K562 (cell line): ENCODE results near the gene HDHD2. TPM values are rescaled to one million over a fixed set of nuclear protein-coding genes. Genes with fewer than 3 reads are reported as not detected.
A peak's percentile ranks its signal among the peaks of the same experiment; 100 is the strongest.

Experiments used
- ATAC-seq: fragments of 200-7000 bp; cut with Tn5 transposase; 3 replicates; pipeline ENCODE4 v1.9.1; 2020; ENCODE audit warnings: moderate library complexity
- BruUV-seq: library from RNA; stranded (reverse); fragments of 400-500 nt; replicated peaks from 2 replicates; lab custom pipeline; 2021; lab: Mats Ljungman, UMichigan
- CTCF ChIA-PET: fragments of 300-600 bp; formaldehyde crosslinking; extraction: SDS; loops from one replicate; lab custom pipeline; 2021; ENCODE audit warnings: low intra/inter-chr PET ratio; lab: Yijun Ruan, JAX
- POLR2A ChIA-PET: fragments of 300-600, 350-650 bp; sonication (Branson Sonifier 250); formaldehyde crosslinking; extraction: SDS; loops from one replicate; lab custom pipeline; 2021; ENCODE audit warnings: antibody characterized with exemption, inconsistent platforms; lab: Yijun Ruan, JAX
- DNase-seq, 4 experiments: peaks; one replicate each; pipeline versions ENCODE4 v3.0.0 to v3.0.0-alpha.2; 2011 to 2018; ENCODE audit warnings: low spot score in 3 of 4, mixed read lengths in 3 of 4; ENCODE audit errors: extremely low read depth in 1 of 4
- FAIRE-seq: peaks from 2 replicates; lab custom pipeline; 2011; peaks lifted over from hg19 to GRCh38; lab: Jason Lieb, UNC
- H2AFZ ChIP-seq: 2 replicates; pipeline ENCODE4 v1.6.0; 2011; ENCODE audit warnings: low read depth, low read length, control low read depth, inconsistent platforms
- H3K27ac ChIP-seq: fragments of 200-600 bp; 3 replicates; pipeline ENCODE4 v1.8.0; 2011; ENCODE audit warnings: low read depth, mild to moderate bottlenecking, control low read depth, inconsistent platforms, low read length, moderate library complexity, mixed read lengths; ENCODE audit errors: extremely low read depth
- H3K27me3 ChIP-seq, 2 experiments: fragments of 300-600 bp in 1 of 2; 2 replicates in 1 of 2; 3 replicates in 1 of 2; pipeline versions ENCODE4 v1.6.0 to v1.8.0; 2011; ENCODE audit warnings: inconsistent platforms in 2 of 2, low read length in 2 of 2, mild to moderate bottlenecking in 1 of 2, mixed read lengths in 1 of 2, moderate library complexity in 1 of 2; ENCODE audit not compliant: control insufficient read depth in 2 of 2, insufficient read depth in 2 of 2
- H3K36me3 ChIP-seq: fragments of 300-600 bp; 3 replicates; pipeline ENCODE4 v1.8.0; 2011; ENCODE audit warnings: mild to moderate bottlenecking, low read length, inconsistent platforms; ENCODE audit not compliant: control insufficient read depth, insufficient read depth
- H3K4me1 ChIP-seq, 2 experiments: fragments of 200-600 bp in 1 of 2; replicated peaks in 1 of 2; 2 replicates in 1 of 2; 3 replicates in 1 of 2; pipeline versions ENCODE4 v1.5.1 to v1.8.0; 2011; ENCODE audit warnings: inconsistent platforms in 2 of 2, low read length in 2 of 2, mild to moderate bottlenecking in 1 of 2, mixed read lengths in 1 of 2, moderate library complexity in 1 of 2; ENCODE audit not compliant: control insufficient read depth in 2 of 2, insufficient read depth in 2 of 2
- H3K4me2 ChIP-seq: 2 replicates; pipeline ENCODE4 v1.6.1; 2011; ENCODE audit warnings: low read length, control low read depth, inconsistent platforms, mixed read lengths; ENCODE audit not compliant: insufficient read depth
- H3K4me3 ChIP-seq: fragments of 200-600 bp; sonication (generic), shearing (Covaris generic); 2 replicates; pipeline ENCODE4 v1.5.1; 2016; ENCODE audit warnings: control low read depth, inconsistent platforms
- H3K79me2 ChIP-seq: fragments of 200-600 bp; 3 replicates; pipeline ENCODE4 v1.8.0; 2011; ENCODE audit warnings: low read length, inconsistent platforms; ENCODE audit not compliant: control insufficient read depth, insufficient read depth
- H3K9ac ChIP-seq, 2 experiments: 2 replicates each; pipeline versions ENCODE4 v1.6.0 to v1.6.1; 2011; ENCODE audit warnings: low read depth in 2 of 2, low read length in 2 of 2, control low read depth in 1 of 2, inconsistent platforms in 1 of 2, mild to moderate bottlenecking in 1 of 2, mixed read lengths in 1 of 2; ENCODE audit not compliant: insufficient read depth in 1 of 2
- H3K9me1 ChIP-seq: one replicate; pipeline ENCODE4 v1.6.0; 2011; ENCODE audit warnings: inconsistent platforms, mild to moderate bottlenecking, low read length, moderate library complexity; ENCODE audit not compliant: control insufficient read depth, insufficient read depth
- H3K9me3 ChIP-seq: replicated peaks from 2 replicates; pipeline ENCODE4 v1.5.1; 2011; ENCODE audit warnings: low read depth, low read length, inconsistent platforms; ENCODE audit not compliant: control insufficient read depth, insufficient read depth
- H4K20me1 ChIP-seq: replicated peaks from 2 replicates; pipeline ENCODE4 v1.6.1; 2011; ENCODE audit warnings: low read length, inconsistent platforms, mixed read lengths; ENCODE audit not compliant: control insufficient read depth, insufficient read depth
- ZNF830 ChIP-seq: fragments of 250-450 bp; sonication (Bioruptor Pico); IDR thresholded peaks from 2 replicates; pipeline ENCODE4 v1.5.0; 2021; ENCODE audit warnings: mild to moderate bottlenecking
- WGBS: fragments of 100-300 bp; shearing (Covaris generic); methylation state at CpG from one replicate; pipeline ENCODE4 v1.1.6; 2016; ENCODE audit warnings: low coverage, mixed read lengths; ENCODE audit not compliant: insufficient coverage; ENCODE audit errors: missing lambda C conversion rate; 5-methylcytosine and 5-hydroxymethylcytosine counted together
- in situ Hi-C: fragments of 300-500 bp; cut with MboI; formaldehyde crosslinking; loops from 4 replicates; pipeline ENCODE4 v1.15.0; 2018; ENCODE audit warnings: inconsistent platforms, mixed read lengths
- intact Hi-C: fragments of 100-400 bp; cut with micrococcal nuclease; formaldehyde crosslinking; loops from 2 replicates; pipeline ENCODE4 v1.14.2; 2022
- polyA plus RNA-seq, 8 experiments: library from polyadenylated mRNA; depleted of rRNA in 4 of 8; stranded (reverse) in 5 of 8; unstranded in 3 of 8; fragments of >200 nt; fragmentation: Nextera tagmentation in 2 of 8; fragmentation: Illumina TruSeq in 1 of 8; extraction: Ambion mirVana in 2 of 8; extraction: Trizol in 1 of 8; gene quantifications; 2 replicates each; pipeline versions ENCODE4 v1.2.1 to v1.2.3, GENCODE V29; 2011 to 2014; ENCODE audit warnings: inconsistent platforms in 1 of 8, missing spikeins in 1 of 8
- total RNA-seq, 7 experiments: library from RNA; depleted of rRNA in 6 of 7; stranded (reverse); fragments of >200 nt in 6 of 7; fragmentation: Illumina TruSeq in 2 of 7; extraction: Trizol in 2 of 7; gene quantifications; 2 replicates each; pipeline versions ENCODE4 v1.2.1 to v1.2.3, GENCODE V29; 2011 to 2021; ENCODE audit warnings: low replicate concordance in 1 of 7
- TF ChIP-seq, protein P1 (sequence below), 2 experiments: IDR thresholded peaks in 1 of 2; conservative IDR thresholded peaks in 1 of 2; 2 replicates each; pipeline ENCODE4 v1.6.1; 2016; ENCODE audit warnings: low read depth in 2 of 2, mild to moderate bottlenecking in 1 of 2, missing compliant biosample characterization in 1 of 2, missing genetic modification characterization in 1 of 2, moderate library complexity in 1 of 2

The HDHD2 gene
- total and polyA plus RNA-seq, 9 of the 15 experiments (the other 6 are each of a cell fraction or from before 2014, with no cell fraction given) = 6.8 to 25.2 (median 21.5) TPM

DNA sequence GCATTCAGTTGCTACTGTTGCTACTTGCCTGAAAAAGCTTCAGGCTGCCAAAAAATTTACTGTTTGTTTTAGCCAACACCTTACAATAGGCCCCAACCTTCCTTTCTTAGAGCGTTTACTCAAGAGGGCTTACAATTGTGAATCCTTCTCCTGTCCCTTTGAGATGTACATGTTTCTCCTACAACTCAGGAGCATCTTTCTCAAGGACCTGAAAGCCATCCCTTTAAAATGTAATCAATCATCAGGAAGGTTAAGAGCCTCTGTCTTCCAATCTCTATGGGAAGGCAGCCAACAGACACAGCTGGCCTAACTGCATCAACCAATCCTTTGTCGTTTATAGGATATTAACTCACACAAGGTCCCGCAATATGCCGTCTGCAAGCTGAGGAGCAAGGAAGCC is 29.2 kb upstream of the HDHD2 start:
- H2AFZ ChIP-seq = no peak overlapping the region
- no peak for ATAC-seq
- H3K9me3 ChIP-seq = peaks cover 4% of the 10 kb centered on the region; the same call in 1 of the 2 replicates
- no peak overlapping the region for H3K27ac ChIP-seq
- no peak for TF ChIP-seq ZNF830 (CRISPR knock-in tag)
- TF ChIP-seq, protein P1, sequence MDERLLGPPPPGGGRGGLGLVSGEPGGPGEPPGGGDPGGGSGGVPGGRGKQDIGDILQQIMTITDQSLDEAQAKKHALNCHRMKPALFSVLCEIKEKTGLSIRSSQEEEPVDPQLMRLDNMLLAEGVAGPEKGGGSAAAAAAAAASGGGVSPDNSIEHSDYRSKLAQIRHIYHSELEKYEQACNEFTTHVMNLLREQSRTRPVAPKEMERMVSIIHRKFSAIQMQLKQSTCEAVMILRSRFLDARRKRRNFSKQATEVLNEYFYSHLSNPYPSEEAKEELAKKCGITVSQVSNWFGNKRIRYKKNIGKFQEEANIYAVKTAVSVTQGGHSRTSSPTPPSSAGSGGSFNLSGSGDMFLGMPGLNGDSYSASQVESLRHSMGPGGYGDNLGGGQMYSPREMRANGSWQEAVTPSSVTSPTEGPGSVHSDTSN (CRISPR knock-in tag; IDR thresholded peaks at IDR 0.05; ENCODE audit: low read depth) = no peak
- TF ChIP-seq, protein P1 (tag; conservative IDR thresholded peaks at IDR 0.05; ENCODE audit: low read depth) = peak; percentile 20; the same call in 1 of the 2 replicates
- TF ChIP-seq, all 486 proteins: peak for 1
- no TSS peak for BruUV-seq
- H3K9me1 ChIP-seq = no peaks in the 10 kb centered on the region
- H4K20me1 ChIP-seq = no peaks in the 10 kb centered on the region
- H3K9ac ChIP-seq = no peak overlapping the region
- H3K4me1 ChIP-seq = peaks cover 0 to 11% of the 10 kb centered on the region in 2 experiments; a peak in 4 of 5 replicates
- FAIRE-seq (peak; percentile 6), DNase-seq (no peak)
- H3K36me3 ChIP-seq = no peaks in the 10 kb centered on the region
- no peaks in the 10 kb centered on the region for H3K27me3 ChIP-seq
- ChIA-PET POLR2A (no interaction called here), CTCF (no interaction called here)
- H3K4me3 ChIP-seq = no peak overlapping the region
- intact Hi-C loops (no loop called here), in situ Hi-C loops (no loop called here)
- H3K4me2 ChIP-seq = no peak overlapping the region
- 40% methylated on average over 4 of the region's 4 CpGs for WGBS
- H3K79me2 ChIP-seq = peaks cover 16% of the 10 kb centered on the region
